GM12873 (cell line): ENCODE measurements around the gene CTPS1.

Source experiments
- TF ChIP-seq, protein P1 (sequence below): IDR thresholded peaks from 2 replicates; pipeline ENCODE4 v1.5.1; 2012; ENCODE audit warnings: low read depth, mild to moderate bottlenecking, moderate library complexity, low read length, control low read depth; ENCODE audit not compliant: insufficient read depth; ENCODE audit errors: missing control alignments

The CTPS1 gene

DNA sequence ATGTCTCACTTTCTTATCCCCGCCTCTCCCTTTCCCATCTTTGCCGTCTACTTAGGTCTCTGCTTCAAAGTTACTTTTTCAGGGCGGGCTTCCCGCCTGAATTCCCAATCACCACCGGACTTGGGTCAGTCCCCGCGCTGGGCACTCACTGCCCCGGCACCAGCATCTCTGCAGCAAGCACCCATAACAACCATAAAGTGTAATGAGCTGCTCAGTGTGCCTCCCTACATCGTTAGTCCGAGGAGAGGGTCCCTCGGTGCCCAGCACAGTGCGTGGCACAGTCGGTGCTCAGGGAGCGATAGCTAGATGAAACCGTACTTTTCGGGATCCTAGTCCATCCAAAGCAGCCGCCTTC is 633 bp upstream of the CTPS1 start:
- TF ChIP-seq, protein P1, sequence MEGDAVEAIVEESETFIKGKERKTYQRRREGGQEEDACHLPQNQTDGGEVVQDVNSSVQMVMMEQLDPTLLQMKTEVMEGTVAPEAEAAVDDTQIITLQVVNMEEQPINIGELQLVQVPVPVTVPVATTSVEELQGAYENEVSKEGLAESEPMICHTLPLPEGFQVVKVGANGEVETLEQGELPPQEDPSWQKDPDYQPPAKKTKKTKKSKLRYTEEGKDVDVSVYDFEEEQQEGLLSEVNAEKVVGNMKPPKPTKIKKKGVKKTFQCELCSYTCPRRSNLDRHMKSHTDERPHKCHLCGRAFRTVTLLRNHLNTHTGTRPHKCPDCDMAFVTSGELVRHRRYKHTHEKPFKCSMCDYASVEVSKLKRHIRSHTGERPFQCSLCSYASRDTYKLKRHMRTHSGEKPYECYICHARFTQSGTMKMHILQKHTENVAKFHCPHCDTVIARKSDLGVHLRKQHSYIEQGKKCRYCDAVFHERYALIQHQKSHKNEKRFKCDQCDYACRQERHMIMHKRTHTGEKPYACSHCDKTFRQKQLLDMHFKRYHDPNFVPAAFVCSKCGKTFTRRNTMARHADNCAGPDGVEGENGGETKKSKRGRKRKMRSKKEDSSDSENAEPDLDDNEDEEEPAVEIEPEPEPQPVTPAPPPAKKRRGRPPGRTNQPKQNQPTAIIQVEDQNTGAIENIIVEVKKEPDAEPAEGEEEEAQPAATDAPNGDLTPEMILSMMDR, result no peak

DNA sequence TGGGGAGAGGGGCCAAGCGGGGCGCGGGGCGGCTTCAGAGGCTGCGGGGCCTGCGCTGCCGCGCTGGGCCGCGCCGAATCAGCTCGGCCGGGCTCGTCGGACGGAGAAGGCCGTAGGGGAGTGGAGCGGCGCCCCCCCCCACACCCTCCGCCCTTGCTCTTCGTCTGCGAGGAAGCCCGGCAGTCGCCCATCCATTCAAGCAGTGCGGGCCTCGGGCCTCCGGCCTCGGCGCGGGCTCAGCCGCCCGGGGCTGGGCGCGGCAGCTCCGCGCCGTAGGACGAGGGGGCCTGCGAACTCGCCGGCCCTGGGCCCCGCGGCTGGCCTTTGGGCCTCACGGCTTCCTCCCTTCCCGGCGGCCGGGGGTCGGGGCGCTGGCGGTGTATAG is 564 bp downstream of the CTPS1 start:
- TF ChIP-seq, protein P1, result no peak

DNA sequence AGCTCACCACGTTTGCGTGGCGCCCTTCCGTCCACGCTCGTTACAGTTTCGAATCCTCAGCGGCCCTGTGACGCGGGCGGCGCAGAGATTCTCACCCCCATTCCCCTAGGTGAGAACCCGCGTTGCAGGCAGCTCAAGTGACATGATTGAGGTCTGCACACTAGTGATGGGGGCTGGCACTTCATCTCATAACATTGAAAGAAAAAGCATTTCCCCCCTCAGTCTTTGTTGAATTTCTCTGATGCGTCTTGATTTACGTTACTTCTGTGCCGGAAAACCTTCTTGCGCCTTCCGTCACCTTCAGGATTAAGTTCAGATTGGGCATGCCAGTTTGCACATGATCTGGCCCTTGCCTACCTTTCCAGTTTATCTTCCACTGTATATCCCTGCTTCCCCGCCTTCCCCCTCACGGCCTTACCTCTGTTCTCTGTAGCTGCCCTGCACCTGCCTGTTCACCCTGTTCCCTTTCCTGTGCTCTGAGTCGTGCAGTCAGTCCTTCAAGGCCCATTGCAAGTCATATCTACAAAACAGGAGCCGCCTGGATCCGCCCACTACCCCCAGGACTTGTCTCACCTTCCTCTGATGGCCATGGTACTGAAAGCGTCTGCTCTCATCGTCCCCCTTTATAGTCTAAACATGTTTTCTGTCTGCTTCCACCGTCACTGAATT is 1.1 kb downstream of the CTPS1 start:
- TF ChIP-seq, protein P1, result no peak

GRCh38 chr1:40981691-40982448 is 2.4 kb downstream of the CTPS1 start:
- TF ChIP-seq, protein P1, result no peak

DNA sequence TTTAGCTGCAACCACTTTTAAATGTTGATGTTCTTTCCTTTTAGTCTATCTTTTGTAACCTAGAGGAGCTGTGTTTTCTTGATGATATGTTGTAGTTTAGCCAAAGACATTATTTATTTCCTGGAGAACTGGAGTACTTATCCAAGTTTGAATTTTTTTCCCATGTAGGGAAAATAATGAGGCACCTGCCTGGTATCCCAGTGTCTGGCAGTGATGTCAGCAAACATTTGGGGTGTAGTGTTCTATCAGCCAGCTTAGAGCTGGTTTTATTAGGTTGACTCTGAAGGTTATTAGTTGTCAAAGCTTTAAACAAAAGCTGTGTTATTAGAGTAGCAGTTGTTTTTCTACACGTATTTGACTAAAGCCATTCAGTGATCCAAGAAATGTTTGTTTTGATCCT is 3.2 kb downstream of the CTPS1 start:
- TF ChIP-seq, protein P1, result no peak

DNA sequence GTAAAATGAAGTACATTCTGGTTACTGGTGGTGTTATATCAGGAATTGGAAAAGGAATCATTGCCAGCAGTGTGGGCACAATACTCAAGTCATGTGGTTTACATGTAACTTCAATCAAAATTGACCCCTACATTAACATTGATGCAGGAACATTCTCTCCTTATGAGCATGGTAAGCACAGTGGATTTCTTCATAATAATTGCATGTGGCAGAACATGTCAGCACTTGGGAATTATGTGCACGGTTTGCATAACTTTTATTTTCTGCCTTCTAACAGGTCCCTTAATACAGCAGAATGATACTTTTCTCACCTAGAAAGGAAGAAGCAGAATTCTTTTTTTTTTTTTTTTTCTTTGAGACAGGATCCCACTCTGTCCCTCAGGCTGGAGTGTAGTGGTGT is 3.8 kb downstream of the CTPS1 start:
- TF ChIP-seq, protein P1, result no peak

GRCh38 chr1:40984066-40984465 is 4.6 kb downstream of the CTPS1 start:
- TF ChIP-seq, protein P1, result no peak
